GM23338 (cell line): ENCODE results near the gene SPRR1A. TPM values are rescaled to one million over a fixed set of nuclear protein-coding genes. Genes with fewer than 3 reads are reported as not detected.

Experiments
- ATAC-seq: fragments of 200-7000 bp; cut with Tn5 transposase; 3 replicates; pipeline ENCODE4 v1.9.1; 2020
- DNase-seq: peaks from one replicate; pipeline ENCODE4 v3.0.0-alpha.2; 2015; ENCODE audit warnings: low spot score
- H2AFZ ChIP-seq: fragments of 200-600 bp; sonication (generic); 2 replicates; pipeline ENCODE4 v1.8.0; 2016; ENCODE audit warnings: antibody characterized with exemption, mild to moderate bottlenecking, moderate library complexity
- H3F3A ChIP-seq: fragments of 200-600 bp; sonication (generic); replicated peaks from 2 replicates; pipeline ENCODE4 v1.8.0; 2017; ENCODE audit warnings: antibody characterized with exemption, mixed run types, low read depth
- H3K27ac ChIP-seq: fragments of 200-600 bp; sonication (generic); 2 replicates; pipeline ENCODE4 v1.6.1; 2016; ENCODE audit warnings: low read depth
- H3K27me3 ChIP-seq: fragments of 200-600 bp; sonication (generic); 2 replicates; pipeline ENCODE4 v1.8.0; 2016; ENCODE audit warnings: mild to moderate bottlenecking, mixed run types, moderate library complexity; ENCODE audit not compliant: insufficient read depth
- H3K36me3 ChIP-seq: fragments of 200-600 bp; sonication (generic); 2 replicates; pipeline ENCODE4 v1.8.0; 2016; ENCODE audit warnings: mild to moderate bottlenecking; ENCODE audit not compliant: insufficient read depth
- H3K4me1 ChIP-seq: fragments of 200-600 bp; sonication (generic); 2 replicates; pipeline ENCODE4 v1.8.0; 2016; ENCODE audit warnings: mild to moderate bottlenecking, moderate library complexity; ENCODE audit not compliant: insufficient read depth
- H3K4me2 ChIP-seq: fragments of 200-600 bp; sonication (generic); 2 replicates; pipeline ENCODE4 v1.7.1; 2017; ENCODE audit warnings: mixed run types
- H3K4me3 ChIP-seq: fragments of 200-600 bp; sonication (generic); 2 replicates; pipeline ENCODE4 v1.6.1; 2016; ENCODE audit warnings: mixed run types
- H3K79me2 ChIP-seq: fragments of 200-600 bp; sonication (generic); replicated peaks from 2 replicates; pipeline ENCODE4 v1.8.0; 2017; ENCODE audit warnings: mild to moderate bottlenecking; ENCODE audit not compliant: insufficient read depth
- H3K9me2 ChIP-seq: fragments of 200-600 bp; sonication (generic); 2 replicates; pipeline ENCODE4 v1.8.0; 2017; ENCODE audit not compliant: insufficient read depth
- H4K20me1 ChIP-seq: fragments of 200-600 bp; sonication (generic); replicated peaks from 2 replicates; pipeline ENCODE4 v1.8.0; 2017; ENCODE audit warnings: mild to moderate bottlenecking; ENCODE audit not compliant: insufficient read depth
- H3K27ac Mint-ChIP-seq: 2 replicates; pipeline ENCODE4 v1.8.0; 2020; ENCODE audit warnings: inconsistent platforms, mild to moderate bottlenecking, moderate library complexity, mixed read lengths
- H3K27me3 Mint-ChIP-seq: 3 replicates; pipeline ENCODE4 v1.8.0; 2022; ENCODE audit warnings: low read depth, mild to moderate bottlenecking, moderate library complexity, mixed read lengths, inconsistent platforms; ENCODE audit not compliant: insufficient read depth, poor library complexity
- H3K36me3 Mint-ChIP-seq: 3 replicates; pipeline ENCODE4 v1.8.0; 2021; ENCODE audit warnings: low read depth, mild to moderate bottlenecking, inconsistent platforms, moderate library complexity, mixed read lengths
- H3K4me1 Mint-ChIP-seq: 3 replicates; pipeline ENCODE4 v1.8.0; 2020; ENCODE audit warnings: mild to moderate bottlenecking, inconsistent platforms, mixed read lengths
- H3K4me3 Mint-ChIP-seq: 3 replicates; pipeline ENCODE4 v1.8.0; 2021; ENCODE audit warnings: moderate library complexity, mild to moderate bottlenecking, inconsistent platforms, mixed read lengths
- H3K9me3 Mint-ChIP-seq: 3 replicates; pipeline ENCODE4 v1.8.0; 2020; ENCODE audit warnings: moderate library complexity, mild to moderate bottlenecking, inconsistent platforms, mixed read lengths
- CREB1 ChIP-seq: fragments of 250-450 bp; sonication (Bioruptor Pico); IDR thresholded peaks from 2 replicates; pipeline ENCODE4 v1.5.0; 2020; ENCODE audit warnings: low read depth, mild to moderate bottlenecking, moderate library complexity
- ETS1 ChIP-seq: IDR thresholded peaks from 2 replicates; pipeline ENCODE4 v1.6.1; 2016; ENCODE audit warnings: antibody characterized with exemption
- EZH2 ChIP-seq: fragments of 200-600 bp; sonication (generic); IDR thresholded peaks from one replicate; pipeline ENCODE4 v1.8.0; 2017; ENCODE audit warnings: antibody characterized with exemption, mild to moderate bottlenecking, low read depth; ENCODE audit not compliant: unreplicated experiment
- JUNB ChIP-seq: IDR thresholded peaks from one replicate; pipeline ENCODE4 v1.6.1; 2016; ENCODE audit warnings: antibody characterized with exemption; ENCODE audit not compliant: unreplicated experiment
- POLR2AphosphoS5 ChIP-seq: IDR thresholded peaks from 2 replicates; pipeline ENCODE4 v1.6.1; 2016; ENCODE audit warnings: antibody characterized with exemption, low read depth
- STAT1 ChIP-seq: IDR thresholded peaks from one replicate; pipeline ENCODE4 v1.6.1; 2016; ENCODE audit warnings: antibody characterized with exemption; ENCODE audit not compliant: unreplicated experiment
- ZNF331 ChIP-seq: fragments of 250-450 bp; sonication (Bioruptor Pico); IDR thresholded peaks from 2 replicates; pipeline ENCODE4 v1.5.0; 2020; ENCODE audit warnings: low read depth, mild to moderate bottlenecking, moderate library complexity
- polyA plus RNA-seq: library from polyadenylated mRNA; unstranded; fragments of >200 nt; fragmentation: Nextera tagmentation; extraction: Ambion mirVana; gene quantifications from 2 replicates; pipeline ENCODE4 v1.2.1, GENCODE V29; 2016
- total RNA-seq: library from RNA; depleted of rRNA; stranded (reverse); fragments of >200 nt; shearing (Covaris generic); gene quantifications from 2 replicates; pipeline ENCODE4 v1.2.3, GENCODE V29; 2014
- TF ChIP-seq, protein P1 (sequence below): fragments of 250-450 bp; sonication (Bioruptor Pico); IDR thresholded peaks from 2 replicates; pipeline ENCODE4 v1.5.0; 2020; ENCODE audit warnings: mild to moderate bottlenecking, moderate library complexity

SPRR1A gene
- total and polyA plus RNA-seq, 2 experiments from 2014 or later, result not detected

DNA sequence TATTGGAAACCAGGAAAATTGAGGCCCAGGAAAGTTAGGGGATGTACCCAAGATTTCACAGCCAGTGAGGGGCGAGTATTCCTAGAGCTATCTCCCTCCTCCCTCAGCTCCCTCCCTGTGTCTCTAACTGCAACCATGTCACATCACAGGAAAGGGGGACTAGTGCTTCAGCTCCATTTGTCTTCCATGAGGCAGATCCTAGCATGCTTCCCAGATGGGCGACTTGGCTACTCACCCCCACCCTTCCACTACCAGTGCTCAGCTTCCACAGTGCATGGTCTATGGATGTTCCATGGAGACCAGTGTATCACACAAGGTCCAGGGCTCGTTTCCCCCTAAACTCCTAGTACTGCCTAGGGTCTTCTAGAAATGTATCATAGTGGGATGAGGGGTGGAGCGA, 18.0 kb upstream of the SPRR1A start:
- peaks cover 15% of the 10 kb centered on the region for H3K9me2 ChIP-seq
- Mint-ChIP-seq H3K36me3 (no peaks in the 10 kb centered on the region), H3K4me3 (no peak overlapping the region), H3K4me1 (no peaks in the 10 kb centered on the region), H3K27me3 (no peaks in the 10 kb centered on the region), H3K27ac (no peak overlapping the region), H3K9me3 (no peaks in the 10 kb centered on the region)
- H2AFZ ChIP-seq, result no peak overlapping the region
- H3K4me2 ChIP-seq, result no peak overlapping the region
- no peak for DNase-seq
- no peak for ATAC-seq
- no peaks in the 10 kb centered on the region for H3F3A ChIP-seq
- no peaks in the 10 kb centered on the region for H3K4me1 ChIP-seq
- no peaks in the 10 kb centered on the region for H3K36me3 ChIP-seq
- H4K20me1 ChIP-seq, result no peaks in the 10 kb centered on the region
- H3K27ac ChIP-seq, result no peak overlapping the region
- H3K27me3 ChIP-seq, result no peaks in the 10 kb centered on the region
- H3K79me2 ChIP-seq, result no peaks in the 10 kb centered on the region
- H3K4me3 ChIP-seq, result no peak overlapping the region
- TF ChIP-seq POLR2AphosphoS5 (no peak), JUNB (no peak), STAT1 (no peak), ETS1 (no peak), CREB1 (CRISPR knock-in tag) (no peak), EZH2 (no peak), ZNF331 (no peak)
- TF ChIP-seq, protein P1, sequence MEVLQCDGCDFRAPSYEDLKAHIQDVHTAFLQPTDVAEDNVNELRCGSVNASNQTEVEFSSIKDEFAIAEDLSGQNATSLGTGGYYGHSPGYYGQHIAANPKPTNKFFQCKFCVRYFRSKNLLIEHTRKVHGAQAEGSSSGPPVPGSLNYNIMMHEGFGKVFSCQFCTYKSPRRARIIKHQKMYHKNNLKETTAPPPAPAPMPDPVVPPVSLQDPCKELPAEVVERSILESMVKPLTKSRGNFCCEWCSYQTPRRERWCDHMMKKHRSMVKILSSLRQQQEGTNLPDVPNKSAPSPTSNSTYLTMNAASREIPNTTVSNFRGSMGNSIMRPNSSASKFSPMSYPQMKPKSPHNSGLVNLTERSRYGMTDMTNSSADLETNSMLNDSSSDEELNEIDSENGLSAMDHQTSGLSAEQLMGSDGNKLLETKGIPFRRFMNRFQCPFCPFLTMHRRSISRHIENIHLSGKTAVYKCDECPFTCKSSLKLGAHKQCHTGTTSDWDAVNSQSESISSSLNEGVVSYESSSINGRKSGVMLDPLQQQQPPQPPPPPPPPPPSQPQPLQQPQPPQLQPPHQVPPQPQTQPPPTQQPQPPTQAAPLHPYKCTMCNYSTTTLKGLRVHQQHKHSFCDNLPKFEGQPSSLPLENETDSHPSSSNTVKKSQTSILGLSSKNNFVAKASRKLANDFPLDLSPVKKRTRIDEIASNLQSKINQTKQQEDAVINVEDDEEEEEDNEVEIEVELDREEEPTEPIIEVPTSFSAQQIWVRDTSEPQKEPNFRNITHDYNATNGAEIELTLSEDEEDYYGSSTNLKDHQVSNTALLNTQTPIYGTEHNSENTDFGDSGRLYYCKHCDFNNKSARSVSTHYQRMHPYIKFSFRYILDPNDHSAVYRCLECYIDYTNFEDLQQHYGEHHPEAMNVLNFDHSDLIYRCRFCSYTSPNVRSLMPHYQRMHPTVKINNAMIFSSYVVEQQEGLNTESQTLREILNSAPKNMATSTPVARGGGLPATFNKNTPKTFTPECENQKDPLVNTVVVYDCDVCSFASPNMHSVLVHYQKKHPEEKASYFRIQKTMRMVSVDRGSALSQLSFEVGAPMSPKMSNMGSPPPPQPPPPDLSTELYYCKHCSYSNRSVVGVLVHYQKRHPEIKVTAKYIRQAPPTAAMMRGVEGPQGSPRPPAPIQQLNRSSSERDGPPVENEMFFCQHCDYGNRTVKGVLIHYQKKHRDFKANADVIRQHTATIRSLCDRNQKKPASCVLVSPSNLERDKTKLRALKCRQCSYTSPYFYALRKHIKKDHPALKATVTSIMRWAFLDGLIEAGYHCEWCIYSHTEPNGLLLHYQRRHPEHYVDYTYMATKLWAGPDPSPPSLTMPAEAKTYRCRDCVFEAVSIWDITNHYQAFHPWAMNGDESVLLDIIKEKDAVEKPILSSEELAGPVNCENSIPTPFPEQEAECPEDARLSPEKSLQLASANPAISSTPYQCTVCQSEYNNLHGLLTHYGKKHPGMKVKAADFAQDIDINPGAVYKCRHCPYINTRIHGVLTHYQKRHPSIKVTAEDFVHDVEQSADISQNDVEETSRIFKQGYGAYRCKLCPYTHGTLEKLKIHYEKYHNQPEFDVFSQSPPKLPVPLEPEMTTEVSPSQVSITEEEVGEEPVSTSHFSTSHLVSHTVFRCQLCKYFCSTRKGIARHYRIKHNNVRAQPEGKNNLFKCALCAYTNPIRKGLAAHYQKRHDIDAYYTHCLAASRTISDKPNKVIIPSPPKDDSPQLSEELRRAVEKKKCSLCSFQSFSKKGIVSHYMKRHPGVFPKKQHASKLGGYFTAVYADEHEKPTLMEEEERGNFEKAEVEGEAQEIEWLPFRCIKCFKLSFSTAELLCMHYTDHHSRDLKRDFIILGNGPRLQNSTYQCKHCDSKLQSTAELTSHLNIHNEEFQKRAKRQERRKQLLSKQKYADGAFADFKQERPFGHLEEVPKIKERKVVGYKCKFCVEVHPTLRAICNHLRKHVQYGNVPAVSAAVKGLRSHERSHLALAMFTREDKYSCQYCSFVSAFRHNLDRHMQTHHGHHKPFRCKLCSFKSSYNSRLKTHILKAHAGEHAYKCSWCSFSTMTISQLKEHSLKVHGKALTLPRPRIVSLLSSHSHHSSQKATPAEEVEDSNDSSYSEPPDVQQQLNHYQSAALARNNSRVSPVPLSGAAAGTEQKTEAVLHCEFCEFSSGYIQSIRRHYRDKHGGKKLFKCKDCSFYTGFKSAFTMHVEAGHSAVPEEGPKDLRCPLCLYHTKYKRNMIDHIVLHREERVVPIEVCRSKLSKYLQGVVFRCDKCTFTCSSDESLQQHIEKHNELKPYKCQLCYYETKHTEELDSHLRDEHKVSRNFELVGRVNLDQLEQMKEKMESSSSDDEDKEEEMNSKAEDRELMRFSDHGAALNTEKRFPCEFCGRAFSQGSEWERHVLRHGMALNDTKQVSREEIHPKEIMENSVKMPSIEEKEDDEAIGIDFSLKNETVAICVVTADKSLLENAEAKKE (CRISPR knock-in tag), result no peak
